Fibroblast of the aortic adventitia (primary cell): ENCODE results near the gene OR4E2. TPM values are rescaled to one million over a fixed set of nuclear protein-coding genes. Genes with fewer than 3 reads are reported as not detected.
A peak's percentile ranks its signal among the peaks of the same experiment; 100 is the strongest.

ENCODE experiments used
- DNase-seq: peaks from one replicate; pipeline ENCODE4 v3.0.0-alpha.2; 2010; ENCODE audit warnings: low read depth
- H3K4me3 ChIP-seq: 2 replicates; pipeline ENCODE4 v1.5.1; 2011; ENCODE audit warnings: low read depth, mild to moderate bottlenecking, control low read depth, low read length, moderate library complexity
- small RNA-seq: library from RNA; depleted of rRNA; stranded (forward); fragments of <200 nt; gene quantifications from one replicate; pipeline ENCODE3, GENCODE V24; 2012
- total RNA-seq: library from RNA; depleted of rRNA; stranded (reverse); fragments of >200 nt; gene quantifications from 2 replicates; pipeline ENCODE4 v1.2.3, GENCODE V29; 2012; ENCODE audit warnings: low replicate concordance
- TF ChIP-seq, protein P1 (sequence below): IDR thresholded peaks from 2 replicates; pipeline ENCODE4 v1.5.1; 2011; ENCODE audit warnings: mild to moderate bottlenecking, low read length, control low read depth, inconsistent platforms; ENCODE audit not compliant: insufficient read depth

OR4E2 gene
- total RNA-seq, 1 donor: not detected

DNA sequence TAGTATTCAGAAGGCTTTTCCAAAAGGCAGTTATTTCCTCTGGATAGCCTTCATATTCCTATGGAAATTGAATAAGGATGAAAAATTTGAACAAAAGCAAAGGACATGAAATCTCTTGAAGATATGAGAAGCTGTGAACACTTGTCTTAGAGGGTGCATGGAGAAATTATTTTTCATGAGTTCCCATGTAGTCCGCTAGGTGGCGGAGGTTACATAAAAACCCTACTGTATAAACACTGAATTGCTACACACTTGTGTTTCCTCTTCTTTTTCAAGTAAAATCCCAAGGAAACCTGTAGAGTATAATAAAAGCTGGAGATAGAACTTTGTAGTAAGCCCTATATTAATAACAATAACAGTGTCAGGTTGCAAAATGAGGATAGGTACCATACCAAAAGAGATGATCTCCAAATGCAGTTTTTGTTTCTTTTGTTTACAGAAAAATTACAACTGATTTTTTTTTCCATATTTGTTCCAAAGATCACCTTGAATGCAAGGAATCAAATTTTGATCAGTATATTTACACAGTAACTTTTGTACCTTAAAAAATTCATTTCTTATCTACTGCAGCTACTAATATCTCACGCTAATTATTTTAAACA is 57.8 kb downstream of the OR4E2 start:
- H3K4me3 ChIP-seq: no peak overlapping the region
- TF ChIP-seq, protein P1, sequence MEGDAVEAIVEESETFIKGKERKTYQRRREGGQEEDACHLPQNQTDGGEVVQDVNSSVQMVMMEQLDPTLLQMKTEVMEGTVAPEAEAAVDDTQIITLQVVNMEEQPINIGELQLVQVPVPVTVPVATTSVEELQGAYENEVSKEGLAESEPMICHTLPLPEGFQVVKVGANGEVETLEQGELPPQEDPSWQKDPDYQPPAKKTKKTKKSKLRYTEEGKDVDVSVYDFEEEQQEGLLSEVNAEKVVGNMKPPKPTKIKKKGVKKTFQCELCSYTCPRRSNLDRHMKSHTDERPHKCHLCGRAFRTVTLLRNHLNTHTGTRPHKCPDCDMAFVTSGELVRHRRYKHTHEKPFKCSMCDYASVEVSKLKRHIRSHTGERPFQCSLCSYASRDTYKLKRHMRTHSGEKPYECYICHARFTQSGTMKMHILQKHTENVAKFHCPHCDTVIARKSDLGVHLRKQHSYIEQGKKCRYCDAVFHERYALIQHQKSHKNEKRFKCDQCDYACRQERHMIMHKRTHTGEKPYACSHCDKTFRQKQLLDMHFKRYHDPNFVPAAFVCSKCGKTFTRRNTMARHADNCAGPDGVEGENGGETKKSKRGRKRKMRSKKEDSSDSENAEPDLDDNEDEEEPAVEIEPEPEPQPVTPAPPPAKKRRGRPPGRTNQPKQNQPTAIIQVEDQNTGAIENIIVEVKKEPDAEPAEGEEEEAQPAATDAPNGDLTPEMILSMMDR: peak; percentile 73
- DNase-seq: peak; percentile 48

DNA sequence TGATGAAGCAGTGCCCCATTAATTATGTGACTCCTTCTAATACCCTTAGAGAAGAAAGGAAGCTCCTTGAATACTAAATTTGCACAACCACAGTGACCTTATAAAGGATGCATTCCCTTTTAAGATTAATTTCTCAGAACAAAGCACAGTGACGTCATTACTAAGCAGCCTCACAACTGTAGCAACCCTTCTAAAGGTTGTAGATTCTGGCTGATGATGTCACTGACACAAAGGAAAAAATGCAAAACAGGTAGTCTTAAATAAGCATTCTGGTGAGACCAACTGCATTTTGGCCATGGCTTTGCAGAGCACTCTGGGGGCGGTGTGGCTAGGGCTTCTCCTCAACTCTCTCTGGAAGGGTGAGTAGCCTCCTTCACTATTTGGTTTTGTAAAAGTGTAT is 58.4 kb downstream of the OR4E2 start:
- DNase-seq: no peak
- TF ChIP-seq, protein P1: no peak
- H3K4me3 ChIP-seq: no peak overlapping the region

DNA sequence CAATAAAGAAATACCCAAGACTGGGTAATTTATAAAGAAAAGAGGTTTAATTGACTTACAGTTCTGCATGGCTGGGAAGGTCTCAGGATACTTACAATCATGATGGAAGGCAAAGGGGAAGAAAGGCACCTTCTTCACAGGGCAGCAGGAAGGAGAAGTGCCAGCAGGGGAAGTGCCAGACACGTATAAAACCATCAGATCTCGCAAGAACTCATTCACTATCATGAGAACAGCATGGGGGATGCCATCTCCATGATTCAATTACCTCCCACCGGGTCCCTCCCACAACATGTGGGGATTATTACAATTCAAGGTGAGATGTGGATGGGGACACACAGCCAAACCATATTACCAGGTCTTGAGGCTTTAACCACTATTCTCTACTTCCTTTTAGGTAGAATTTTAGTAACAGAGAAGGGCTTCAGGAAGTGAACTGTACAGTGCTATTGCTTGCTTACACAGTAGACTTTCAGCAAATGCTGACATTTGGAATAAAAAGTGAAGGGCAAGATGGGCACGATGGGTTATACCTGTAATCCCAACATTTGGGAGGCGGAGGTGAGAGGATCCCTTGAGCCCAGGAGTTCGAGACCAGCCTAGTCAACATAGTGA is 60.8 kb downstream of the OR4E2 start:
- H3K4me3 ChIP-seq: no peak overlapping the region
- DNase-seq: no peak
- TF ChIP-seq, protein P1: no peak

Small RNA genes within 50 kb of the gene (small RNA-seq; reads per million reads assigned to genes)
- not detected for gene AC243972.3

Other genes starting within 250 kb of the OR4E2 start
- 59.8 and 72.7 TPM in 2 replicates for gene CHD8, start 197.7 kb upstream of the OR4E2 start, total RNA-seq
- 7.8 and 28.1 TPM in 2 replicates for gene RAB2B, start 176.9 kb upstream of the OR4E2 start, total RNA-seq
- gene TOX4, start 176.6 kb upstream of the OR4E2 start, total RNA-seq: 21.1 and 37.2 TPM in 2 replicates
- gene METTL3, start 142.5 kb upstream of the OR4E2 start, total RNA-seq: 27.7 and 36.2 TPM in 2 replicates
- gene SALL2, start 127.5 kb upstream of the OR4E2 start, total RNA-seq: 5.3 and 9.0 TPM in 2 replicates
- not detected in 2 replicates for gene OR10G3, start 73.8 kb upstream of the OR4E2 start, total RNA-seq
- not detected in 2 replicates for gene OR10G2, start 18.9 kb upstream of the OR4E2 start, total RNA-seq
- not detected in 2 replicates for gene OR4E1, start 20.0 kb downstream of the OR4E2 start, total RNA-seq